Subcutaneous adipose tissue (tissue), 4 donors: ENCODE measurements around the gene CLASP1. TPM values are rescaled to one million over a fixed set of nuclear protein-coding genes. Genes with fewer than 3 reads are reported as not detected.

Source experiments
- CTCF ChIP-seq: fragments of 450-650 bp; IDR thresholded peaks from one replicate; pipeline ENCODE4 v1.5.1; 2016; ENCODE audit warnings: low read depth, mild to moderate bottlenecking, control low read depth, antibody characterized with exemption, moderate library complexity
- total RNA-seq, 4 donors: library from RNA; depleted of rRNA; stranded (reverse); fragments of >200 nt; gene quantifications; one replicate each; pipeline ENCODE4 v1.1.0, GENCODE V29; 2016

The CLASP1 gene
- total RNA-seq, 4 donors from 2014 or later: 94.0 to 166 (median 112) TPM

GRCh38 chr2:121446647-121447241 lies 202.5 kb downstream of the CLASP1 start:
- TF ChIP-seq CTCF: no peak

DNA sequence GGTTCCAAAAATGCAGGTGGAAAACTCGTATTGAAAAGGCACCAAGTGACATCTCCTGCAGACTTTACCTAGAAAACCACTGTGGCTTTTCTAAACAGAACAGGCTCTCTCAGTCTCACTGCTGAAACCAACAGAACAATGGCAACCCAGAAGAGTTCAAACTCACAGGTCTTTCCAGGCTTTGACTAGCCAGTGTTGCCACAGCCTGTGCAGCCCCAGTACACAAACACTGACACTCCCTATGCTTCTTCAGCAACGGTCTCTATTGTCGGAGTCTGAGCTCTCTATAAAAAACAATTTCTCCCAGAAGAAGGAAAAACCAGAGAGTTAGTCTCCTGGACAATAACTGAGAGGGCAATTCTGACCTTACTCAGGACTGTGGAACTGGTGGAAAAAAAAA lies 206.4 kb downstream of the CLASP1 start:
- TF ChIP-seq CTCF: no peak

DNA sequence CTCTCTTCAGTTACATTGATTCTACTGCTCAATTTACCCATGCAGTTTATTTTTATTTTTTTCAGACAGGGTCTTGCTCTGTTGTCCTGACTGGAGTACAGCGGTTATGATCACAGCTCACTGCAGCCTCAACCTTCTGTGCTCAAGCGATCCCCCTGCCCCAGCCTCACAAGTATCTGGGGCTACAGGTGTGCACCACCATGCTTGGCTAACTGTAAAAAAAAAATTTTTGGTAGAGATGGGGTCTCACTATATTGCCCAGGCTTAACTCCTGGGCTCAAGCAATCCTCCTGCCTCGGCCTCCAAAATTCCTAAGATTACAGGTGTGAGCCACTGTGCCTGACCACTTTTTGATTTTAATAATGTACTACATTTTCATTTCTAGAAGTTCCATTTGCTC lies 212.3 kb downstream of the CLASP1 start:
- no peak for TF ChIP-seq CTCF

DNA sequence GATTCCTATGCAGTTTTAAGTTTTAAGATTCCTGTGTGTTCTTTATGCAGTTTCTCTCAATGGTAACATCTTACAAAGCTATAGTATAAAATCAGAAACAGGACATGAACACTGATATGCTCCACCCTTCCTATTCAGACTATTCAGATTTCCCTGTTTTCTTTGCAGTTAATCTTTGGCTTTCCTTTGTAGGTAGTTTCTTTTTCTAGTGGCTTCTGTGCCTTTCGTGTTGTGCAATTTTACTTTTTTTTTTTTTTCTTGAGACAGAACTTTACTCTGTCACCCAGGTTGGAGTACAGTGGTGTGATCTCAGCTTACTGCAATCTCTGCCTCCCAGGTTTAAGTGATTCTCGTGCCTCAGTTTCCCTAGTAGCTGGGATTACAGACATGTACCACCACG lies 213.5 kb downstream of the CLASP1 start:
- no peak for TF ChIP-seq CTCF

DNA sequence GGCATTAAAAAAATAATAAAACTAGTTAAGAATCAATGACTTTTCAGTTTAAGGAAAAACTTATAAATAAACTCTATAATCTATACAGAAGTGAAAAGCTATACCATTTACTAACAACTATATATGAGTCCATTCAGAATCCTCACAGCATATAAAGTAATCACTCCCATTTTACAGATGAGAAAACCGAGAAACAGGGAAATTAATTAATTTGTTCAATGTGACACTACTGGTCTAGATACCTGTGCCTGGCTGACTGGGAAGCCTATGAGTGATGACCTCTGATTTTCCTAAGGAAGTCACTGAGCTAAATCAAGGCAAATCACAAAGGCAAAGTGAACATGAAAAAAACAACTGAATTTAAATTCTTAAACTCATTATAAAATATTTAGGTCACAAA lies 218.0 kb downstream of the CLASP1 start:
- no peak for TF ChIP-seq CTCF

GRCh38 chr2:121429927-121430520 lies 219.2 kb downstream of the CLASP1 start:
- TF ChIP-seq CTCF: no peak

DNA sequence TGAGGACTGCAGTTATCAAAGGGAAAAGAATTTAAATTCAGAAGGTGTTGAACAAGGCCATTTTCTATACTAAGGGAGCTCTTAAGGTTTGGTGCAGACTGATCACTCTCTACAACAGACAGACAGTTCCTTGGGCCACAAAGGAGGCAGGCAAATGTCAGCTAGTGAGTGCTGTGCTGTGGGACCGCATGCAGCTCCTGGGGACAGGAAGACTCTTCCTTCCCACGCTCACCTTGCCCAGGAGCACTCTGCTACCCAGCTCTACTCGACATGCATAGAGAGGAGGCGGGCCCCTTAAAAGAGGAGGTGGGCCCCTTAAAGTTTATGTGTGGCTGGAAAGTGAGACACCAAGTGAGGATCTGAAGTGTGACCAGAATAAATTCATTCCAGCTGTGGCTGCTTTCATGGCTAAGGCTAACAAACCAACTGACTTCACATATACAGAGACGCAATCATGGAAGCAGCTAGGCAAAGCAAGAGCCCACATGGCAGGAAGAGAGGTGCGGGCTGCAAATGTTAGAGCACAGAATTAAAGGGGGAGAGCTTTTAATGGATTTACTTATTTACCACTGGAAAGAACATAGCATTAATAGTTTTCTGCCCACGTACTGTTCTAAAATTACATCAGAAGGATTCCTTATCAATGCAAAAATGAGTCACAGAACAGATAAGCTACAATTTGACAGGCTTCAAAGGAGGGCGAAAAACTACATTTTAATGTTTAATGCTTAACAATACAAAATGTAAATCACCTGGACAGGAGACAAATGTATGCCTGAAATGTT lies 220.0 kb downstream of the CLASP1 start:
- TF ChIP-seq CTCF: no peak
